Measurements from ENCODE around the gene ARMC9. TPM values are rescaled to one million over a fixed set of nuclear protein-coding genes. Genes with fewer than 3 reads are reported as not detected.

Gene ARMC9
- total RNA-seq, 4 donors from 2014 or later, result 2.8 to 15.9 (median 6.6) TPM

DNA sequence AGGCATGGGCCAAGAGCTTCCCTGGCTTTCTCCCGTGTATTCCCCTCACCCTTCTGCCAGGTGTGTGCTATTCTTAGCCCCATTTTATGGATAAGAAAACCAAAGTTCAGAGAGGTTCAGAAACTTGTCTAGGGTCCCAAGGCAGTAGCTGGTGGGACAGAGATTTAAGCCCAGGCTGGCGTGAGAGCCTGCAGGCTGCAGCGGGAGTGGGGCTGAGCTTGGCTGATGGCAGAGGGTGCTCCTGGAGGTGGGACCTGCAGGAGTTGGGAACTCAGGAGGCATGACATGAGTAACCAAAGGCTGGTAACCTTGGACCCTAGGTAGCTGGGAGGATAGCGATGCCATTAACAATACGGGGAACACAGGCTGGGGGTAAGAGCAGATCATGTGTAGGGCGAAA, 109.8 kb downstream of the ARMC9 start:
- TF ChIP-seq, protein P1, sequence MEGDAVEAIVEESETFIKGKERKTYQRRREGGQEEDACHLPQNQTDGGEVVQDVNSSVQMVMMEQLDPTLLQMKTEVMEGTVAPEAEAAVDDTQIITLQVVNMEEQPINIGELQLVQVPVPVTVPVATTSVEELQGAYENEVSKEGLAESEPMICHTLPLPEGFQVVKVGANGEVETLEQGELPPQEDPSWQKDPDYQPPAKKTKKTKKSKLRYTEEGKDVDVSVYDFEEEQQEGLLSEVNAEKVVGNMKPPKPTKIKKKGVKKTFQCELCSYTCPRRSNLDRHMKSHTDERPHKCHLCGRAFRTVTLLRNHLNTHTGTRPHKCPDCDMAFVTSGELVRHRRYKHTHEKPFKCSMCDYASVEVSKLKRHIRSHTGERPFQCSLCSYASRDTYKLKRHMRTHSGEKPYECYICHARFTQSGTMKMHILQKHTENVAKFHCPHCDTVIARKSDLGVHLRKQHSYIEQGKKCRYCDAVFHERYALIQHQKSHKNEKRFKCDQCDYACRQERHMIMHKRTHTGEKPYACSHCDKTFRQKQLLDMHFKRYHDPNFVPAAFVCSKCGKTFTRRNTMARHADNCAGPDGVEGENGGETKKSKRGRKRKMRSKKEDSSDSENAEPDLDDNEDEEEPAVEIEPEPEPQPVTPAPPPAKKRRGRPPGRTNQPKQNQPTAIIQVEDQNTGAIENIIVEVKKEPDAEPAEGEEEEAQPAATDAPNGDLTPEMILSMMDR (IDR thresholded peaks at IDR 0.05), result no peak
- DNase-seq (ENCODE audit: low spot score), result no peak
- ATAC-seq (ENCODE audit: low FRiP score), result no peak

DNA sequence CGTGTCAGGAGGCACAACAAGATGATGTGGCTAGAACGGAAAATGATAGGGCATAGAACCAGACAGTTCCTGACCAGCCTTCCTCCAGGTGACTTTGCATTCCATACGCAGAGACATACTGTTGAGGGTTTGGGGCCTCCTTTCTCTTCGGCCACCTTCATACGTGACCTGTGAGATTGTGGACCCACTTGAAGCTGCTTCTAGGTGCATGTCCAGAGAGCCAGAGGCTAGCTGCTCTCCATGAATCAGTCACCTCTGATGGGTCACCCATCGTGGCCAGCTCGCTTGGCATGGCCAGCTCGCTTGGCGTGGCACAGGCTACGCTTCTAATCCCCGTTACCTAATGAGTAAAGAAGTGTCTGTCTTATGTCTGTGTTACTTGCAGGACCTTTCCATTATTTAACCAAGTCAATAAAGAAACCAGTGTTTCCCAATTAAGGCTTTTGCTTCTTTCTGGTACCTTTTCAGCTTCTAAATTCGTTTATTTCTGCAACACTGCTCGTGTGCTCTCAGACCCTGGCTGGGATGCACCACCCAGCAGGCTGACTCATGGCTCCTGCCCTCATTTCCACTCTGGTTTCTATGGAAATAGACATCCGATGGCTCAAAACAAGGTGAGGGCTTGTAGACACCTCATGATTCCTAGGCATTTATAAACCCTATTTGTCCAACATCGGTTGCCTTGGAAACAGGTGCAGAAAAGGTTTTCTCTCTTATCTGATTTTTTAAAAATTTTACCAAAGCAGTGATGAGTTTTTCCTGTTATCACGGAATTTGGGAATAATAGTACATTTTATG, 110.4 kb downstream of the ARMC9 start:
- ATAC-seq (ENCODE audit: low FRiP score), result peak; percentile 67
- TF ChIP-seq, protein P1 (IDR thresholded peaks at IDR 0.05), result no peak
- DNase-seq (ENCODE audit: low spot score), result no peak

DNA sequence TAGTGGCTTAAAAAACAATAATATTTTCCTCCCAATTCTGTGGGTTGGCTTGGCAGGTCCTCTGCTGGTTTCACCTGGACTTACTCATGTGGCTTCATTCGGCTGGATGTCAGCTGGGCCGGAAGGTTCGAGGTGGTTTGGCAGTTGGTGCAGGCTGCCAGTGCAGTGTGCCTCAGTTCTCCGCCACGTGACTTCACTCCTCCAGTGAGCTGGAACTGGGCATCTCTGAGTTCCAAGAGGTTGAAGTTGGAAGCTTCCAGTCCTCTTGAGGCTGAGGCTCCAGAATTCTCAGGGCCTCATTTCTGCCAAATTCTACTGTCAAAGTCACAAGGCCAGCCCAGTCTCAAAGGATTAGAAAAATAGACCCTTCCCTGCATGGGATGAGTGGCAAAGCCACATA, 113.6 kb downstream of the ARMC9 start:
- DNase-seq (ENCODE audit: low spot score) (no peak), ATAC-seq (ENCODE audit: low FRiP score) (no peak)
- TF ChIP-seq, protein P1 (IDR thresholded peaks at IDR 0.05), result no peak

DNA sequence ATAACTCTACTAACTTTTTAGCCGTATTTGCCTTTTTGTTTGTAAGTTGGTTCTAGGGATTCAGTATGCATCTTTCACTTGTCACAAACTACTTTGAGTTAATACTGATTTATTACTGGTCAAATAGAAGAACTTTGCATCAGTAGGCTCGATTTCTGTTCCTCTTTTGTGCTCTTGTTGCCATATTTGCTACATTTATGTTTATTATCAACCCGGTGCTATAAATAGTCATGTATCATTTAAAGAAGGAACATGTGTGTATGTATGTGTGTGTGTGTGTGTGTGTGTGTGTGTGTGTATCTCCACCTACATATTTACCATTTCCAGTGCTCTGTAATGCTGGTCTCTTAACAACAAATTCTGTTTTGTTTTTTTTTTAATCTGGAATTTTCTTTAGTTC, 117.5 kb downstream of the ARMC9 start:
- ATAC-seq (ENCODE audit: low FRiP score) (no peak), DNase-seq (ENCODE audit: low spot score) (no peak)
- TF ChIP-seq, protein P1 (IDR thresholded peaks at IDR 0.05), result no peak

DNA sequence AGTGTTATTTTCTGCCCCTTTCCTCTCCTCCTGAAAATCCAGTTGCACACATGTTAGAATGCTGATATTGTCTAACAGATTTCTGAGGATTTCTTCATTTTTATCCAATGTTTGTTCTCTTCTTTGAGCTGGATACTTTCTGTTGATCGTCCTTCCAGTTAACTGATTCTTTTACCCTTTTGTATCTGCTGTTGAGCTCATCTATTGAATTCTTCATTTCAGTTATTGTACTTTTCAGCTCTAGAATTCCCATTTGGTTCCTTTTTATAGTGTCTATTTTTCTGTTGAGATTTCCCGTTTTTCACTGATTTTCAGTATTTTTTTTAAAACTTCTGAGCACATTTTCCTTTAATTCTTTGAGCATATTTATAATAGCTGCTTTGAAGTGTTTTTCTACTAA, 119.1 kb downstream of the ARMC9 start:
- TF ChIP-seq, protein P1 (IDR thresholded peaks at IDR 0.05), result no peak
- DNase-seq (ENCODE audit: low spot score) (no peak), ATAC-seq (ENCODE audit: low FRiP score) (no peak)

DNA sequence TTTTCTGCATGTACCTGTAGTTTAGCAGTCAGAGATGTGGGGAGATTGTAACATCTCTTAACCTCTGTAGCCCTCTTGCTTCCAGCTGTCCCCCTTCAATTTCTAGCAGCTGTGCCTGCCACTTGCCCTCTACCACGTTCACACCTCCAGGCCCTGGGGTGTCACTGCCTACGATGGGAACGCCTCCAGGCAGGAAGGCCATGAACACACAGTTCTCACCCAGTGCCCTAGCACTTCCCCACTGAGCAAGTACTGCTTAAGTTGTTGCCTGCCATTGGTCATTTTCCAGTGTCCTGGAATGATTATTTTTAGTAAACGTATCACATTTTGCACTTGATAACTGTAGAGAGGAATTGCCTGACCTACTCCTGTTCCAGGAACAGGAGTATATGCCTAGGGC, 120.0 kb downstream of the ARMC9 start:
- DNase-seq (ENCODE audit: low spot score) (no peak), ATAC-seq (ENCODE audit: low FRiP score) (no peak)
- TF ChIP-seq, protein P1 (IDR thresholded peaks at IDR 0.05), result no peak

DNA sequence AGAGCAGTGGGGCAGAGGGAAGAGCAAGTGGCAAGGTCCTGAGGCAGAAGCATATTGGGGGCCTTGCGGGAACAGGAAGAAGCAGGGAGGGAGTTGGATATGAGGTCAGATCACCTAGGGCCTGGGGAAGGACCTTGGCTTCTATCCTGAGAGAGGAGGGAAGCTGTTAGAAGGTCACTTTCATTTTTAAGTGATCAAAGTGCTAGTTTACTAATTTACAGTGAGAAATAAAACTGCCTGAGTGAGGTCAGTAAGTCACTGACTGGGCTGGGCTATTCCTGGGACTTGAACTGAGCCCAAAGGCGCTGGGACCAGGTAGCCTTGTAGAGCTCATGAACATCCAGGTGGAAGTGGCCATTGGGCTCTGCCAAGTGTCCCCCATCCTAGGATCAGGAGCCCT, 120.5 kb downstream of the ARMC9 start:
- DNase-seq (ENCODE audit: low spot score), result no peak
- no peak for ATAC-seq (ENCODE audit: low FRiP score)
- TF ChIP-seq, protein P1 (IDR thresholded peaks at IDR 0.05), result no peak

Data from omental fat pad (tissue), 4 donors.